ENCODE measurements around the gene CRKL.
A peak's percentile ranks its signal among the peaks of the same experiment; 100 is the strongest.
"Not testable (repeated sequence)": the region's sequence is repeated elsewhere in the genome, so short reads cannot be mapped to it uniquely, and the experiment has no call there.

Gene CRKL

DNA sequence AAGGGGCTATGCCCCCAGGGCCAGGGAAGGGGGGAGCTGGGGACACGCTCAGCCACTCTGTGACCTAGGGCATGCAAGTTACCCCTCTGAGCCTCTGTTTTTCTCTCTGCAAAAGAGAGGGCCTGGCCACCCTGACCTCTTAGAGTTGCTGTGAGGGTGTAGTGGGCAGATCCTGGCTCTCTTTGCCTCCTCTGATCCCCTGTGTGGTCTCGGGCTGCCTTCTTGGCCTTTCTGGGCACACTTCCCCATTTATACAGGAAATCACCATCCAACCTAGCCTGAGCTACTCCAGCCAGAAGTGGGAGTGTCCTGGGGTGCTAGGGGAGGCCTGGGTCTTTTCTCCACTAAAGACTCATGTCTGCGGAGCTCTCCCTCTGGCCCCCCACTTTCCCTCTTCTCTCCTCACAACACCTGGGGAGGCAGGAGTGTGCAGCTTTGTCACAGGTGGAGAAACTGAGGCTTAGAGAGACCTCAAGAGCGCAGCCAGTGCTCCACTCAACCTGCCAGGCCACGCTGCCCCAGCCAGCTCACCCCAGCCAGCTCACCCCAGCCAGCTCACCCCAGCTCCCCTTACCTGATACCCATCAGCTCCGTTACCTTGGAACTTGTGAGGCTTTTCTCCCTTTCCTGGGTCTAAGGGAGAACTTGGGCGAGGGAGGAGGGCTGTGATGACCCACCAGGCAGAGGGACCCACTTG, 51.2 kb downstream of the CRKL start:
- DNase-seq: peak; percentile 15

DNA sequence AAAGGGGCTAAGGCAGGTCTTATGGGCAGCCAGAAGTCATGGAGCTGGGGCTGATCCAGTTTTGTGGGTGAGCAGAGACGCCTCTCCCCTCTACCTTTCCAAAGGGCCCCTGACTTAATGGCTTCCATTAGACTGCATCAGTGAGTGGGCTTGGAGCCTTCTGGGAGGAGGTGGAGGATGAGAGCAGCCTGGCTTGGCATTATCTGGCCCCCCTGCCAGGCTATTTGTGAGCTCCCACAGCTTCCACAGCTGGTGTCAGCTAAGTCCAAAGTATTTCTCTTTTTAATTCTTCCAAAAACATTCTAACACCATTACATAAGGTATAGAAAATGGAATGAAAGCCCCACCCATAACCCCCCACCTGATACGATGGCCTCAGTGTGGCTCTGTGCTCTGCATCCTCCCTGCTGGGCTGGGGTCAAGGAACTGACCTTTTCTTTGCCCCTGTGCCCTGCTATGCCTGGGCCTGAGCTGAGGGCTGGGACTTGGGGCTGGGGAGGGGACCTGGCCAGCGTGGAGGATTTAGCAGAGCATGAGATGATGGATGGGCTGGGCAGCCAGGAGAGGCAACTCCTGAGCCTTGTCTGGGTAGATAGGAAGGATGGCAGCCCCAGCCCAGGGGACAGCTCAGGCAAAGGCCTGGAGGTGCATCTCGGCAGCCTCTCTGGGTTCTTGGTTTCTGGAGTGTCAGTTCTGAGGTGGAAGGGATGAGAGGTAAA, 53.9 kb downstream of the CRKL start:
- DNase-seq: no peak

DNA sequence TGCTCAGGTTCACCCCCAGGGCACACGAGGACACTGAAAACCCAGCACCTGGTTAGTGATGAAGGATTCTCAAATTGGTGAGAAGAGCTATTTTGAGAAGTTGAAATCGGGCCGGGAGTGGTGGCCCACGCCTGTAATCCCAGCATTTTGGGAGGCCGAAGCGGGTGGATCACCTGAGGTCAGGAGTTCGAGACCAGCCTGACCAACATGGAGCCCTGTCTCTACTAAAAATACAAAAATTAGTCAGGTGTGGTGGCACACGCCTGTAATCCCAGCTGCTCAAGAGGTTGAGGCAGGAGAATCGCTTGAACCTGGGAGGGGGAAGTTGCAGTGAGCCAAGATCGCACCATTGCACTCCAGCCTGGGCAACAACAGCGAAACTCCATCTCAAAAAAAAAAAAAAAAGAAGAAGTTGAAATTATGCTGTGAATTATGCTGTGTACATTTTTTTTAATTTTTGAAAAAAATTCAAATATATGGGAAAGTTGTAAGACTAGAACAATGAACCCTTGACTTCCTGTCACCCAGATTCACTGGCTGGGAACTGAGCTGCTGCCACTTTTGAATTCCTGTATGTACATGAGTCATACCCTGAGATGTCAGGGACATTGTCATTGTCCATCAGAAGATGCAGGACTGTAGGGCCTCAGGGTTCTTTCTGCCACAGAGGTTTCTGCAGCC, 54.9 kb downstream of the CRKL start:
- not testable (repeated sequence) for DNase-seq

DNA sequence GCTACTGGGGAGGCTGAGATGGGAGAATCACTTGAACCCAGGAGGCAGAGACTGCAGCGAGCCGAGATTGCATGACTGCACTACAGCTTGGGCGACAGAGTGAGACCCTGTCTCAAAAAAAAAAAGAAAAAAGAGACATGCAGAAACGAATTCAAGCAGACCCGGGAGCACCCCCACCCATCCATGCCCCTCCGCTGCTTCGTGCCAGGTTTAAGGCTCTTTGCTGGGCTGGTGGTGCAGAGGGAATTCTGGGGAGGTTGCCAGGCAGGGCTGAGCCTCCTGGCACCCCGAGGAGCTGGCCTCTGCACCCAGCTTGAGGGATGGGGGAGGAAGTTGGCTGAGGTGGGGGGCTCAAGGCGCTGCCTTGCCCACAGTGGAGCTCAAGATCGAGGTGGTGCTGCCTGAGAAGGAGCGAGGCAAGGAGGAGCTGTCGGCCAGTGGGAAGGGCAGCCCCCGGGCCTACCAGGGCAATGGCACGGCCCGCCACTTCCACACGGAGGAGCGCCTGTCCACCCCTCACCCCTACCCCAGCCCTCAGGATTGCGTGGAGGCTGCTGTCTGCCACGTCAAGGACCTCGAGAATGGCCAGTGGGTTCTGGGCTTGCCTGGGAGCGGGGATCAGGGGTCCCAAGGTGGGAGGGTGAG, 55.8 kb downstream of the CRKL start:
- DNase-seq: no peak

DNA sequence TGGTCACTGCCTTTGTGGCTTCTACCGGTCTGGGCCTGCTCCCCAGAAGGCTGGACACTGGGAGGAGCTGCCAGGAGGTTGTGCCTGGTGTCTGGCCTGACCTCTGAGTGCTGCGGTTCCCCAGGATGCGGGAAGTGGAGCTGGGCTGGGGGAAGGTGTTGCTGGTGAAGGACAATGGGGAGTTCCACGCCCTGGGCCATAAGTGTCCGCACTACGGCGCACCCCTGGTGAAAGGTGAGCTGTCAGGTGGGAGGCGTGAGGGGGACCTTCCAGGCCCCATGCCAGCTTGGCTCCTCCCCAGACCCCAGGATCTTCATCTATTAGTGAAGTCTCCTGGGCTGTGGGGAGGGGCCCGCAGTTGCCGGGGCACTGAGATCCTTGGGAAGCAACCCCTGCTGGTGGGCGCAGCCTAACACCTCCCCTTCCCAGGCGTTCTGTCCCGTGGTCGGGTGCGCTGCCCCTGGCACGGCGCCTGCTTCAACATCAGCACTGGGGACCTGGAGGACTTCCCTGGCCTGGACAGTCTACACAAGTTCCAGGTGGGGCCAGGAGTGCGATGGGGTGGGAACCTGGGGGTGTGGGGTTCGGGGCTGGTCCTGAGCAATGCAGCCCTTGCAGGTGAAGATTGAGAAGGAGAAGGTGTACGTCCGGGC, 56.6 kb downstream of the CRKL start:
- no peak for DNase-seq

DNA sequence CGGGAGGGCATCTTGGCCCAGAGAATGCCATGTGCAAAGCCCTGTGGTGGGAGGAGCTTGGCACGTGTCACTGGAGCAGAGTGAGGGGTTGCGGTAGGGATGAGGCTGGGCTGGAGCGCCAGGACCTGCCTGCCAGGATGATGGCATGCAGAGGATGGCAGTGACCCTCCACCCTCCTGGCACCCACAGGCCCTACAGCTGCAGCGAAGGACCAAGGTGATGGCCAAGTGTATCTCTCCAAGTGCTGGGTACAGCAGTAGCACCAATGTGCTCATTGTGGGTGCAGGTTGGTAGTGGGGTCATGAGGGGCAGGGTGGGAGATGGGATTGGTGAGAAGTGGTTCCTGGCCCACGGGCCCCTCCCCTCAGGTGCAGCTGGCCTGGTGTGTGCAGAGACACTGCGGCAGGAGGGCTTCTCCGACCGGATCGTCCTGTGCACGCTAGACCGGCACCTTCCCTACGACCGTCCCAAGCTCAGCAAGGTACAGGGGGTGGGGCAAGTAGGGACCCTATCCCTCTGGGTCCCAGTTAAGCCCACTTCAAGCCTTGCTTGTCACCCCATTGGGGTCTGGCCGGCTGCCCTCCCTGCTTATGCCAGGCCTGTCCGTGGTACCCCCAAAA, 57.2 kb downstream of the CRKL start:
- DNase-seq: no peak

DNA sequence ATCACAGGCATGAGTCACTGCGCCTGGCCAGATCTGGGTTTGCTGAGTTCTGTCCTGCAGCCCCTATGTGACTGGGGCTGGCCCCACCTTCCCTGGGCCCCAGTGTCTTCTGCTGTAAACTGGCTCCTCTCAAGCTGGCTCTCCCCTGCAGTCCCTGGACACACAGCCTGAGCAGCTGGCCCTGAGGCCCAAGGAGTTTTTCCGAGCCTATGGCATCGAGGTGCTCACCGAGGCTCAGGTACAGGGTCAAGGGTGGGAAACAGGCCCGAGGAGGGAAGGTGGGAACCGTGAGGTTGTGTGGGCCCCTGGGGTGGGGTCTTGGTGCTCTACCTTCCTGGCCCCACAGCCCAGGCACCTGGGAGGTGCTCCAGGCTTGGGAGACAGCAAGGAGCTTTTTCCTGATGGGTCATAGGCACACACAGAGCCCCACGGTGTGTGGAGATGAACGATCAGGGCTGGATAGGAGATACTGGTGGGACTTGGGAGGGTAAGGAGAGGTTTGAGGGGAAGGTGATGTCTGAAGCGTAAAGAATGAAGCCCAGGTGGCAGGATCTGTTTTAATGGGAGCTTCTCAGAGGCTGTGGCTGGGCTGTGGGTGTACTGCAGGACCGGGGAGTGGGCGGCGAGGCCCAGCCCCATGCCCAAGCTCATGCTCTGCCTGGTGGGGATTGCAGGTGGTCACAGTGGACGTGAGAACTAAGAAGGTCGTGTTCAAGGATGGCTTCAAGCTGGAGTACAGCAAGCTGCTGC, 58.5 kb downstream of the CRKL start:
- DNase-seq: no peak

DNA sequence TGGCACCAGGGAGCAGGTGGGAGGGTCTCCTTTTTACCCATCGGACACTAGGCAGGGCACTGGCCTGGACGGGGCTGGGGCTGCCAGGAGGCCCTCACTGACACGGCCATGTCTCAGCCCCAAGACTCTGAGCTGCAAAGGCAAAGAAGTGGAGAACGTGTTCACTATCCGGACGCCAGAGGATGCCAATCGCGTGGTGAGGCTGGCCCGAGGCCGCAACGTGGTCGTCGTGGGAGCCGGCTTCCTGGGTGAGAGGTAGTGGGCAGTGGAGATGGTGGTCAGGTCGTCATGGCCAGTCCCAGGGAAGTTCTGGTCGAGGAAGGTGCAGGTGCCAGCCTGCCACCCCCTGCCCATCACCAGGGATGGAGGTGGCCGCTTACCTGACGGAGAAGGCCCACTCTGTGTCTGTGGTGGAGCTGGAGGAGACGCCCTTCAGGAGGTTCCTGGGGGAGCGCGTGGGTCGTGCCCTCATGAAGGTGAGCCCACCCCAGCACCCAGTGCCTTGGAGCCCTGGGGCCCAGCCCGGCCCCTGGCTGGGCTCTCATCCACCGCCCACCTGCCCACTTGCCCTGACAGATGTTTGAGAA, 59.2 kb downstream of the CRKL start:
- no peak for DNase-seq

DNA sequence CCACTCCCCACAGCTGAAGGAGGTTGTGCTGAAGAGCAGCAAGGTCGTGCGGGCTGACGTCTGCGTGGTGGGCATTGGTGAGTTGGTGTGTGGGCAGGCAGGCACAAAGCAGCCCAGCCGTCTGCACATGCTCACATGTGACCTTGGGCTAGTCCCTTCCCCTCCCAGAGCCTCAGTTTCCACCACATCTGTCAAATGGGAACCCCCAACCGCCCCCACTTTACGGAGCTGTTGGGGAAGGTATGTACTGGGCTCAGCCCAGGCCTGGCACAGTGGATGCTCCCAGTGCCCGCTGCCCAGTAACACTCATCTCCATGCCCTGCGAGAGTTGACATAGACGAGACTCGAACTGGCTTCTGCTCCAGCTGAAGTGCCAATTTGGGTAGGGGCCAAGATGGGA, 59.8 kb downstream of the CRKL start:
- DNase-seq: no peak

DNA sequence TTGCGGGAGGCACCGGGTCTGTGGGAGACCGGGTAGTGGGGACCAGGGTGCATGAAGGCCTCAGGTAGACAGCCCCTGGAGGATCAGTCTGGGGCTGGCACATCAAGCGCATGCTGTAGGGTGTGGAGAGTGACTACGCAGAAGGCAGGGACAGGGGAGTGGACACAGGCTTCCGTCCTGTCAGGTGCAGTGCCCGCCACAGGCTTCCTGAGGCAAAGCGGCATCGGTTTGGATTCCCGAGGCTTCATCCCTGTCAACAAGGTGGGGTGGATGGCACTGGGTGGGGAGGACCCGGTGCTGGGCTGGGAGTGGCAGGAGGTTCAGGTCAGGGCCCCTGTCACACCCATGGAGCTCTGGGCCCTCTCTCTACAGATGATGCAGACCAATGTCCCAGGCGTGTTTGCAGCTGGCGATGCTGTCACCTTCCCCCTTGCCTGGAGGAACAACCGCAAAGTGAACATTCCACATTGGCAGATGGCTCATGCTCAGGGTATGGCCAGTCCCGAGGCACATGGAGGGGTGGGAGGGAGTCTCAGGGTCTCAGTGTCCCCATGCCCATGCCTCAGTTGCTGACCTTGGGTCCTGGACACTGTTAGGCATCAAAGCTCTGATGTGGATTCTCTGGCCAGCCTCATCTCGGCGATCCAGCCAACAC, 60.4 kb downstream of the CRKL start:
- no peak for DNase-seq

DNA sequence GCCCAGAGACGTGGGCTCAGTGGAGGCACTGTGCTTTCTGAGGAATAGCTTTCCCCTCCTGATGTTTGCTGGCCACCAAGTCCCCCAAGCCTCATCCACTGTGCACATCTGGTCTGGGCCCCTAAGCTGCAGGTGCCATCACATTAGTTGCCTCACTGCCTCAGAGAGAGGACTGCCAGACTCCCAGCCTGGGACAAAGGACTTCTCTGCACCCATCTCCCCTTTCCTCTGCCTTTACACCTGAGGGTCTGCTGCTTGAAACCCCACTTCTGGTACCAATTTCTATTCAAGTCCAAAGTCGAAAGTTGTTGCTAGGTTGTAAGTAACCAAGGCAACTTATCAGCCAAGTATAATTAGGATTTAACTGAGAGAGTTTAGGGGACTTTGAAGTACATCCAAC, 61.2 kb downstream of the CRKL start:
- DNase-seq: no peak

DNA sequence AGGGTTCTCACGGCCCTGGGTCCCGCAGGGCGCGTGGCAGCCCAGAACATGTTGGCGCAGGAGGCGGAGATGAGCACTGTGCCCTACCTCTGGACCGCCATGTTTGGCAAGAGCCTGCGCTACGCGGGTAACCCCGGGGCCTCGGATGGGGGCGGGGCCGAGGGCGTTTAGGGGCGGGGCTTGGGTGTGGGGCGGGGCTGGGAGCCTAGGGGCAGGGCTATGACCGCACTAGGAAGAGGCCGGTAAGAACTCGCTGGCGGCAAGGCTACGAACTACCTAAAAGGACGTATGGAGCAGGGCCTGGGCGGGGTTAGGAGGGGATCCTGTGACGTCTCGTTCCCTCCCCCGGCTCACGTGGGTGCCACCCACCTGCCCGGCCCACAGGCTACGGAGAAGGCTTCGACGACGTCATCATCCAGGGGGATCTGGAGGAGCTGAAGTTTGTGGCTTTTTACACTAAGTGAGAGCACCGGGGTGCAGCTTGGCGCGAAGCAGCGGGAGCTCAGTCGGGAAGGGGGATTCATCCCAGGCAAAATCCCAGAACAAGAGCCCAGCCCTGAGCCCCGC, 62.1 kb downstream of the CRKL start:
- DNase-seq: no peak

DNA sequence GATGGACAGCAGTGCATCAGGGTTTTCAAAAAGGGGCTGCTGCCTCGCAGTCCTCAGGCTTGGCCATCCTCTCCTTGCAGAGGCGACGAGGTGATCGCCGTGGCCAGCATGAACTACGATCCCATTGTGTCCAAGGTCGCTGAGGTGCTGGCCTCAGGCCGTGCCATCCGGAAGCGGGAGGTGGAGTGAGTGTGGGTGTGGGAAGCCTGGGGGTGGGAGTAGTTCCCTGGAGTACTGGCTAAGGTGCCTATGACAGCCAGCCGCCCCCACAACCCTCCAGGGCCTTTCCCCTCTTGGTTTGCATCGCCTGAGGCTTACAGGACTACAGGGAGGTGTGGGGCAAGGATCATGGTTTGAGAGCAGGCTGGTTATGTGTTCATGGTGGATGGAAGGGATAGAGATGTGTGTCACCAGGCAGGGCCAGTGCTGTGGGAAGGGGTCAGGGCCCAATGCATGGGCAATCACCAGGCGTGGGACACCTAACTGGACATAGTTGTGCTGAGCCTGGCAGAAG, 62.8 kb downstream of the CRKL start:
- DNase-seq: no peak

DNA sequence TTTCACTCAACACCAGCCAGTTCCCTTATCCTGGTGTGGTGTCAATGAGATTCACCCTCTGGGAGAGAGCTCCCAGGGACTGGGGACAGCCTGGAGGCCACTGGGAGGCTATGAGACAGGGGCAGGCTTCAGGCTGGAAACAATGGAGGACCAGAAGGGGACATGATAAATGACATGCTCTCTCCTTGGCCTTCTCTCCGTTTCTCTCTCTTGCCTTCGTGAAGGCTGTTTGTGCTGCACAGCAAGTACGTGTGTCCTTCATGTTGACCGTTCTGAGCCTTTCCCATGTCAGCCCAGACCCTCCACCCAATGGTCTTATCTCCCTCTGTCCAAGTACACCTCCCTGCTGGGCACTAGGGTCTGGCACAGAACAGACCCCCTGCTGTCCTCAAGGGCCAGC, 63.3 kb downstream of the CRKL start:
- DNase-seq: no peak

DNA sequence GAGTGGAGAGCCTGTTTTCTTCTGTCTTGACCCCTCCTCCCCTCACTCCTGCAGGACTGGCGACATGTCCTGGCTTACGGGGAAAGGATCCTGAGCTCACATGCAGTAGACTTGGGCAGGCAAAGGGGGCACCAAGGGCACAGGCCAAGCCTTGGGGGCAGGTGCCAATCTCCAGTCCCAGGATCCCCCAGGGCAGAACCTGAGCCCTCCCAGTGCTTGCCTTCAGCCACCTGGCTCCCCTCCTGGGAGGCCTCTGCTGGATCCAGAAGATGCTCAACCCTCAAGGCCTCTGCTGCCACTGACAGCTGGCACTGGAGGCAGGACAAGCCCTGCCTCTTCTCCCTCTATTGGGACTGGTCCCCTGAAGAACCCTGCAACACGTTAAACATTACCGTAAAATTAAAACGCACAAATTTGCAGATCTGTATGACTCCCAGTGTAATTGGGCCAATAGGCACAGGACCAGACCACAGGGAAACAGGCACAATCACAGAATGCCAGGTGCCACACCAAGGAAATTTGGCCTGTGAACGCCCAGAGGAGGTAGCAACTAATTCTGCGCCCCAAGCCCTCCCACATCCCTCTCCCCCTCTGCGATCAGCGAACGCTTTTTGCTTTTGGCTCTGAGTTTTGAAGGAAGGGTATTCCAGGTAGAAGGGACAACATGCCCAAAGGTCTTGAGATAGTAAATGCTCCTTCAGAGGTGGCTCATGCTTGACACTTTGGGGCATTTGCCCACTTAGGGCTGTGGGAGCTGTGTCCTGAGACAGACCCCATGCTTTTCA, 63.9 kb downstream of the CRKL start:
- no peak for DNase-seq

DNA sequence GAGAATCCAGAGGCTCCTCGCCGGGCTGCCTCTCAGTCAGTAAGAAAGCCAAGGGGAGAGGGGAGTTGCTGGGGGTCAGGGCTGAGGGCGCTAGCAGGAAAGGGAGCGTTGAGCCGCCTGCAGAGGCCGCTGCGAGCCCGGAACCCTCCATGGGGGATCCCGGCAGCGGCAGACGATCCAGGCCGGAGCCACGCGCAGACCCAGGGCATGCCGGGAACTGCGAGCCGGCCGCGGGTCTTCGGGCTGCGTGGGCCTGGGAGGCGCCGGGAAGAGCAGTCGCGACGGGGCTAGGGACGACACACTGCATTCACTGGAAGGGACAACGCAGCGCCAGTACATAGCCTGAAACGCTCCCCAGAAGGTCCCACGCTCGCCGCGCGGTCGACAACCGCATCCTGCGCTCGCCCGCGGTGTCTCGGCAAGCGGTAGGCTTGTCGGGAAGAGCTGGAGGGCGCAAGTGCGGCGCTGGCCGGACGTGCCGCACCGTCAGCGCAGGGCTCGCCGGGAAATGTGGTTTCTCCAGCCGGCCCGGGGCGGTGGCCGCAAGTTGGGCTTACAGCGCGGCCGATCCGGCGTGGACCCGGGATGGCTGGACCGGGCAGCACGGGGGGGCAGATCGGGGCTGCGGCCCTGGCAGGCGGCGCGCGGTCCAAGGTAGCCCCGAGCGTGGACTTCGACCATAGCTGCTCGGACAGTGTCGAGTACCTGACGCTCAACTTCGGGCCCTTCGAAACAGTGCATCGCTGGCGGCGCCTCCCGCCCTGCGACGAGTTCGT, 64.8 kb downstream of the CRKL start, which contains the start of gene LZTR1:
Gene LZTR1 (plus strand): TSS at position 511 of the 776 bp plus-strand sequence. CDS start 75 bp downstream, at position 586.
- DNase-seq: peak; percentile 68

DNA sequence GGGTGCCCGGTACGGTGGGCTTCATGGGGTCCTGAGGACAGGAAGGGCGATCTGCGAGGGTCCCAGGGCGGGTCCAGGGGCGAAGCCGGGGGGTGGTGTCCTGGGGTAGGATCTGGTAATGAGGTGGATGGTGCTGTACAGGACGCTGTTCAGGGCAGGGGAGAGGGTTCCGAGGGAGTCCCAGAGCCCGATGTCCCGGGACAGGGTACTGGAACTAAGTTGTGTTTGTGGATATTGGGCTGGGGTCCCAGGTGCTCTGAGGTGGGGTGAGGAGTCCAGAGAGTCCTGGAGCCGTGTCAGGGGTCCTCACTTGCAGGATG, 65.3 kb downstream of the CRKL start:
- no peak for DNase-seq

DNA sequence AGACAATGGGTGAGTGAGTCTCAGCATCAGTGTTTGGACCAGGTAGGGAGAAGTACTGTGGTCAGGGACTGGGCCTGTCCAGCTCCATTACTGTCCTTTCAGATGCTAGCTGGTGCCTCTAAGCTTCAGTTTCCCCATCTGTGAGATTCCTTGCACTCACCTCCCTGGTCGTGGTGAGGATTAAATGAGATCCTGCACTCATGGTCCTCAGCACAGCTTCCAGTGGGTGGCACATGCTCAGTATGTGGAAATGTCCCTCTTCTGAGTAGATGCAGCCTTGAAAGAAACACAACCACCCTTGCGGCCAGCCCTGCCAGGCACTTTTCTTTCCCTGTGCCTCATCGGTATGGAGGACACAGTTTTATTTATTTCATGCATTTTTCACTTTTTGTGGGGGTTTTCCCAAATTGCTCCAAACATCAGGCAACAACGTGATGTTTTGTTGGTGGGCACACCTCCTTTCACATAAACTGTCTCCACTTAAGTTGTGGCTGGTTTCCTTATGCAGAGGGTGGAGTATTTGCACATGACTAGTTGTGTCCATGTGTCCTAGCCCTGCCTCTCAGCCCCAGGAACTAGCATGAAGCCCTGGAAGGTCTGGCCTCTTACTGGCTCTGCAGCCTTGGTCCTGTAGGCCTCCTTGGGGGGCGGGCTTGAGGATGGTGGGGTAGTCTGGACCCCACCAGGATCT, 66.0 kb downstream of the CRKL start:
- no peak for DNase-seq
